Mononuclear cell (primary cell): ENCODE data around the gene GATB. TPM values are rescaled to one million over a fixed set of nuclear protein-coding genes. Genes with fewer than 3 reads are reported as not detected.

Experiments used
- H3K27me3 ChIP-seq: 2 replicates; pipeline ENCODE4 v1.6.0; 2011; ENCODE audit warnings: low read length, control low read depth; ENCODE audit not compliant: insufficient read depth
- H3K4me1 ChIP-seq: 2 replicates; pipeline ENCODE4 v1.5.1; 2011; ENCODE audit warnings: mild to moderate bottlenecking, low read length, control low read depth; ENCODE audit not compliant: insufficient read depth
- H3K4me3 ChIP-seq: 2 replicates; pipeline ENCODE4 v1.5.1; 2011; ENCODE audit warnings: mild to moderate bottlenecking, low read length, moderate library complexity
- H3K9me3 ChIP-seq: 2 replicates; pipeline ENCODE4 v1.5.1; 2011; ENCODE audit warnings: low read depth, mild to moderate bottlenecking, control low read depth, low read length
- total RNA-seq: library from RNA; depleted of rRNA; stranded (reverse); fragments of >200 nt; gene quantifications from one replicate; pipeline ENCODE4 v1.2.3, GENCODE V29; 2012

Gene GATB
- total RNA-seq, 1 donor: 3.4 TPM

- peaks cover 3% of the 10 kb centered on the region for H3K27me3 ChIP-seq
- H3K4me3 ChIP-seq: no peak overlapping the region
- H3K9me3 ChIP-seq: no peaks in the 10 kb centered on the region
- no peaks in the 10 kb centered on the region for H3K4me1 ChIP-seq
These were observed 36.3 kb upstream of the GATB start for GRCh38 chr4:151797131-151797530.

- Histone ChIP-seq H3K4me1 (no peaks in the 10 kb centered on the region), H3K4me3 (no peak overlapping the region), H3K27me3 (peaks cover 3% of the 10 kb centered on the region), H3K9me3 (no peaks in the 10 kb centered on the region)
These were observed 35.3 kb upstream of the GATB start for GRCh38 chr4:151796106-151796505.

GRCh38 chr4:151792995-151793394 lies 32.2 kb upstream of the GATB start:
- Histone ChIP-seq H3K4me3 (no peak overlapping the region), H3K9me3 (no peaks in the 10 kb centered on the region), H3K27me3 (peaks cover 5% of the 10 kb centered on the region), H3K4me1 (no peaks in the 10 kb centered on the region)

- Histone ChIP-seq H3K4me1 (no peaks in the 10 kb centered on the region), H3K4me3 (no peak overlapping the region), H3K9me3 (no peaks in the 10 kb centered on the region), H3K27me3 (peaks cover 5% of the 10 kb centered on the region)
These were observed 31.7 kb upstream of the GATB start for GRCh38 chr4:151792530-151792929.

- H3K9me3 ChIP-seq: no peaks in the 10 kb centered on the region
- H3K4me3 ChIP-seq: no peak overlapping the region
These were observed 27.2 kb upstream of the GATB start for GRCh38 chr4:151788021-151788420.

GRCh38 chr4:151786158-151786495 lies 25.3 kb upstream of the GATB start:
- Histone ChIP-seq H3K27me3 (peaks cover 9% of the 10 kb centered on the region), H3K4me3 (no peak overlapping the region), H3K9me3 (no peaks in the 10 kb centered on the region), H3K4me1 (no peaks in the 10 kb centered on the region)

More at GRCh38 chr4:151788021-151788420, 27.2 kb upstream of the GATB start:
- Histone ChIP-seq H3K27me3 (peaks cover 6% of the 10 kb centered on the region), H3K4me1 (no peaks in the 10 kb centered on the region)

- H3K4me3 ChIP-seq: no peak overlapping the region
- H3K27me3 ChIP-seq: peaks cover 9% of the 10 kb centered on the region
- no peaks in the 10 kb centered on the region for H3K9me3 ChIP-seq
- H3K4me1 ChIP-seq: no peaks in the 10 kb centered on the region
These were observed 24.8 kb upstream of the GATB start for GRCh38 chr4:151785484-151786157.

- Histone ChIP-seq H3K9me3 (no peaks in the 10 kb centered on the region), H3K27me3 (peaks cover 9% of the 10 kb centered on the region), H3K4me3 (no peak overlapping the region), H3K4me1 (no peaks in the 10 kb centered on the region)
These were observed 23.9 kb upstream of the GATB start for GRCh38 chr4:151784706-151785105.

GRCh38 chr4:151783867-151784266 lies 23.1 kb upstream of the GATB start:
- H3K9me3 ChIP-seq: no peaks in the 10 kb centered on the region
- no peak overlapping the region for H3K4me3 ChIP-seq
- H3K27me3 ChIP-seq: peaks cover 7% of the 10 kb centered on the region
- H3K4me1 ChIP-seq: no peaks in the 10 kb centered on the region

- no peaks in the 10 kb centered on the region for H3K9me3 ChIP-seq
- H3K27me3 ChIP-seq: peaks cover 6% of the 10 kb centered on the region
- H3K4me3 ChIP-seq: no peak overlapping the region
- no peaks in the 10 kb centered on the region for H3K4me1 ChIP-seq
These were observed 21.5 kb upstream of the GATB start for GRCh38 chr4:151782296-151782695.

- no peak overlapping the region for H3K4me3 ChIP-seq
- no peaks in the 10 kb centered on the region for H3K9me3 ChIP-seq
- no peaks in the 10 kb centered on the region for H3K4me1 ChIP-seq
- peaks cover 6% of the 10 kb centered on the region for H3K27me3 ChIP-seq
These were observed 20.2 kb upstream of the GATB start for GRCh38 chr4:151781026-151781425.

GRCh38 chr4:151777471-151777870 lies 16.7 kb upstream of the GATB start:
- no peaks in the 10 kb centered on the region for H3K4me1 ChIP-seq
- peaks cover 23% of the 10 kb centered on the region for H3K9me3 ChIP-seq
- H3K27me3 ChIP-seq: peaks cover 14% of the 10 kb centered on the region
- no peak overlapping the region for H3K4me3 ChIP-seq

GRCh38 chr4:151774324-151774723 lies 13.5 kb upstream of the GATB start:
- Histone ChIP-seq H3K9me3 (peaks cover 23% of the 10 kb centered on the region), H3K27me3 (peaks cover 24% of the 10 kb centered on the region), H3K4me3 (no peak overlapping the region), H3K4me1 (no peaks in the 10 kb centered on the region)

GRCh38 chr4:151772274-151772673 lies 11.5 kb upstream of the GATB start:
- Histone ChIP-seq H3K4me1 (no peaks in the 10 kb centered on the region), H3K27me3 (peaks cover 24% of the 10 kb centered on the region), H3K4me3 (no peak overlapping the region), H3K9me3 (peaks cover 23% of the 10 kb centered on the region)

GRCh38 chr4:151771664-151772063 lies 10.9 kb upstream of the GATB start:
- no peak overlapping the region for H3K4me3 ChIP-seq
- peaks cover 23% of the 10 kb centered on the region for H3K9me3 ChIP-seq
- peaks cover 24% of the 10 kb centered on the region for H3K27me3 ChIP-seq
- no peaks in the 10 kb centered on the region for H3K4me1 ChIP-seq

GRCh38 chr4:151770154-151770553 lies 9.3 kb upstream of the GATB start:
- H3K9me3 ChIP-seq: peaks cover 20% of the 10 kb centered on the region
- no peak overlapping the region for H3K4me3 ChIP-seq
- peaks cover 24% of the 10 kb centered on the region for H3K27me3 ChIP-seq
- no peaks in the 10 kb centered on the region for H3K4me1 ChIP-seq
